ENCODE measurements around the gene ATAD2B. TPM values are rescaled to one million over a fixed set of nuclear protein-coding genes. Genes with fewer than 3 reads are reported as not detected.

Gene ATAD2B
- total RNA-seq, 2 experiments from 2014 or later, result 9.4 to 21.7 TPM

DNA sequence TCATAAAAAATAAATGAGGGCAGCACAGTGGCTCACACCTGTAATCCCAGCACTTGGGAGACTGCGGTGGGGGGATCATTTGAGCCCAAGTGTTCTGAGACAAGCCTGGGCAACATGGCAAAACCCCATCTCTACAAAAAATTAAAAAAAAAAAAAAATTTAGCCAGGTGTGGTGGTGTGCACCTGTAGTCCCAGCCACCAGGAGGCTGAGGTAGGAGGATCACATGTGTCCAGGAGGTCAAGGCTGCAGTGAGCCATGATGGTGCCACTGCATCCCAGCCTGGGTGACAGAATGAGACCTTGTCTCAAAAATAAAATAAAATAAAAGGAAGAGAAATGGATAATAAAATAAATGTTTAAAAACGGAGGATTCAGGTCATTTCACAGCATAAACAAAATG is 113.5 kb downstream of the ATAD2B start:
- POLR2A ChIA-PET, result interaction anchor here (1.2 kb wide), 1 partner anchor 10 kb away, joined by 3 read pairs; no protein-coding TSS in a partner anchor
- Histone ChIP-seq H3K4me3 (ENCODE audit: low read depth, low read length, poor library complexity, severe bottlenecking) (no peak overlapping the region), H3K9me3 (ENCODE audit: low read length) (no peaks in the 10 kb centered on the region), H3K4me1 (ENCODE audit: insufficient read depth, low read length, poor library complexity, severe bottlenecking) (no peaks in the 10 kb centered on the region), H2AFZ (ENCODE audit: low read length) (no peak overlapping the region), H3K36me3 (ENCODE audit: insufficient read depth, low read length) (no peaks in the 10 kb centered on the region), H4K20me1 (ENCODE audit: insufficient read depth, low read length) (no peaks in the 10 kb centered on the region), H3K27ac (ENCODE audit: low read depth, low read length, poor library complexity, severe bottlenecking) (no peak overlapping the region), H3K4me2 (ENCODE audit: low read length) (no peak overlapping the region), H3K9me2 (ENCODE audit: insufficient read depth, low read length) (no peaks in the 10 kb centered on the region), H3K79me2 (ENCODE audit: insufficient read depth, low read depth, low read length) (no peaks in the 10 kb centered on the region)
- BruUV-seq (replicated peaks), result no TSS peak
- no peak for TF ChIP-seq EZH2phosphoT487 (IDR thresholded peaks at IDR 0.05; ENCODE audit: borderline replicate concordance, low read depth, low read length)
- TF ChIP-seq, protein P1, sequence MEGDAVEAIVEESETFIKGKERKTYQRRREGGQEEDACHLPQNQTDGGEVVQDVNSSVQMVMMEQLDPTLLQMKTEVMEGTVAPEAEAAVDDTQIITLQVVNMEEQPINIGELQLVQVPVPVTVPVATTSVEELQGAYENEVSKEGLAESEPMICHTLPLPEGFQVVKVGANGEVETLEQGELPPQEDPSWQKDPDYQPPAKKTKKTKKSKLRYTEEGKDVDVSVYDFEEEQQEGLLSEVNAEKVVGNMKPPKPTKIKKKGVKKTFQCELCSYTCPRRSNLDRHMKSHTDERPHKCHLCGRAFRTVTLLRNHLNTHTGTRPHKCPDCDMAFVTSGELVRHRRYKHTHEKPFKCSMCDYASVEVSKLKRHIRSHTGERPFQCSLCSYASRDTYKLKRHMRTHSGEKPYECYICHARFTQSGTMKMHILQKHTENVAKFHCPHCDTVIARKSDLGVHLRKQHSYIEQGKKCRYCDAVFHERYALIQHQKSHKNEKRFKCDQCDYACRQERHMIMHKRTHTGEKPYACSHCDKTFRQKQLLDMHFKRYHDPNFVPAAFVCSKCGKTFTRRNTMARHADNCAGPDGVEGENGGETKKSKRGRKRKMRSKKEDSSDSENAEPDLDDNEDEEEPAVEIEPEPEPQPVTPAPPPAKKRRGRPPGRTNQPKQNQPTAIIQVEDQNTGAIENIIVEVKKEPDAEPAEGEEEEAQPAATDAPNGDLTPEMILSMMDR (conservative IDR thresholded peaks at IDR 0.05; ENCODE audit: low read length), result no peak
- DNase-seq (ENCODE audit: low spot score), result no peak
- intact Hi-C loops (cut with micrococcal nuclease; ENCODE audit: unreplicated experiment), result no loop called here
- CTCF ChIA-PET (ENCODE audit: unreplicated experiment), result no interaction called here

DNA sequence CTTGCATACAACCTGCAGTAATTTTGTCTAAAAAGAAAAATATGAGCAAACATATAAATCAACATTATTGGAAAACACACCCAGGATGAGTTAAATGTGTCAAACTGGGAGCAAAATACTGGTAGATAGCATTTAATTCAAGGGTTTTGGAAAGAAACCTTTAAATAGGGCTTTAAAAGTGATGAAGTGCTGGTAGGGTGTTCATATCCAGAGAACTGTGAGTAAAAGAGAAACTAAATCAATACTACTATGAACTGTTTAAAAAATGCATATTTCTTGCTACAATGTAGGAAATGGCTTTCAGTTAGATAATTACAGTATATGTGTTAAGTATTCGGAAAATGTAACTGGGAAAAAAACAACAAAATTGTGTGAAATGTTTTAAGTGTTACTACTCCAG is 117.8 kb downstream of the ATAD2B start:
- intact Hi-C loops (cut with micrococcal nuclease; ENCODE audit: unreplicated experiment), result no loop called here
- no peaks in the 10 kb centered on the region for H3K9me2 ChIP-seq (ENCODE audit: insufficient read depth, low read length)
- no peak overlapping the region for H2AFZ ChIP-seq (ENCODE audit: low read length)
- H3K4me1 ChIP-seq (ENCODE audit: insufficient read depth, low read length, poor library complexity, severe bottlenecking), result no peaks in the 10 kb centered on the region
- no peaks in the 10 kb centered on the region for H3K9me3 ChIP-seq (ENCODE audit: low read length)
- no TSS peak for BruUV-seq (replicated peaks)
- ChIA-PET POLR2A (no interaction called here), CTCF (ENCODE audit: unreplicated experiment) (no interaction called here)
- no peak for DNase-seq (ENCODE audit: low spot score)
- TF ChIP-seq EZH2phosphoT487 (IDR thresholded peaks at IDR 0.05; ENCODE audit: borderline replicate concordance, low read depth, low read length), result no peak
- TF ChIP-seq, protein P1 (conservative IDR thresholded peaks at IDR 0.05; ENCODE audit: low read length), result no peak
- H4K20me1 ChIP-seq (ENCODE audit: insufficient read depth, low read length), result no peaks in the 10 kb centered on the region
- no peaks in the 10 kb centered on the region for H3K36me3 ChIP-seq (ENCODE audit: insufficient read depth, low read length)
- no peak overlapping the region for H3K27ac ChIP-seq (ENCODE audit: low read depth, low read length, poor library complexity, severe bottlenecking)
- H3K4me2 ChIP-seq (ENCODE audit: low read length), result no peak overlapping the region
- H3K4me3 ChIP-seq (ENCODE audit: low read depth, low read length, poor library complexity, severe bottlenecking), result no peak overlapping the region
- no peaks in the 10 kb centered on the region for H3K79me2 ChIP-seq (ENCODE audit: insufficient read depth, low read depth, low read length)

DNA sequence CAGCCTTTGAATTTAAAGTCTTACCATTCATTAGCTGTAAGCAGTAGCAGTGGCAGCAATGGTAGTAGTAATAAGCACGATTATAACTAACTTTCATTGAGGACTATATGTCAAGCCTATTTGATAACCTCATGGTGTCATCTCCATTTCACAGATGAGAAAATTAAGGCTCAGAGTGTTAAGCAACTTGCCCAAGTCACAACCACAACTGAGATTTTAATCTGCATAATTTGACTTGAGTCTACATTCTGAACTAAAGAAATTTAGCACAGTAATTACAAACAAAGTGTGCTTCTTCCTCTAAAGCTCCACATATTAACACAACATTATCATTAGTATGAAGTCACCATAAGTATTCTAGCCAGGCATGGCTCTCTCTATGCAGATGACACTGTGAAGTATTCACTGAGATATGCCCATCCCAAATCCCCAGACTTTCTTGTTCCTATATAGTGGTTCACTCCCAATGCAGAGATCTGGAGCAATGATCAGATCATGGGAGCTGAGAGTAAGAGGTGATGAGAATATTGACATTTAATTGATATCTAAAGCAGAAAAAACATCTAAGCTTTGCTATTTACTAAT is 120.2 kb downstream of the ATAD2B start:
- no TSS peak for BruUV-seq (replicated peaks)
- intact Hi-C loops (cut with micrococcal nuclease; ENCODE audit: unreplicated experiment), result no loop called here

More for the DNA sequence above, 120.2 kb downstream of the ATAD2B start:
- no peaks in the 10 kb centered on the region for H4K20me1 ChIP-seq (ENCODE audit: insufficient read depth, low read length)
- H3K9me3 ChIP-seq (ENCODE audit: low read length), result no peaks in the 10 kb centered on the region
- ChIA-PET POLR2A (interaction anchor here (0.5 to 1.1 kb wide), 2 partner anchors 58 to 242 kb away, joined by 3 read pairs; no protein-coding TSS in a partner anchor), CTCF (ENCODE audit: unreplicated experiment) (no interaction called here)
- no peak overlapping the region for H2AFZ ChIP-seq (ENCODE audit: low read length)
- no peaks in the 10 kb centered on the region for H3K36me3 ChIP-seq (ENCODE audit: insufficient read depth, low read length)
- H3K4me2 ChIP-seq (ENCODE audit: low read length), result no peak overlapping the region
- no peak for DNase-seq (ENCODE audit: low spot score)
- H3K9me2 ChIP-seq (ENCODE audit: insufficient read depth, low read length), result no peaks in the 10 kb centered on the region
- H3K27ac ChIP-seq (ENCODE audit: low read depth, low read length, poor library complexity, severe bottlenecking), result no peak overlapping the region
- H3K4me3 ChIP-seq (ENCODE audit: low read depth, low read length, poor library complexity, severe bottlenecking), result no peak overlapping the region
- no peaks in the 10 kb centered on the region for H3K79me2 ChIP-seq (ENCODE audit: insufficient read depth, low read depth, low read length)
- H3K4me1 ChIP-seq (ENCODE audit: insufficient read depth, low read length, poor library complexity, severe bottlenecking), result no peaks in the 10 kb centered on the region
- TF ChIP-seq, protein P1 (conservative IDR thresholded peaks at IDR 0.05; ENCODE audit: low read length), result no peak
- TF ChIP-seq EZH2phosphoT487 (IDR thresholded peaks at IDR 0.05; ENCODE audit: borderline replicate concordance, low read depth, low read length), result no peak

Data from OCI-LY7 (cell line).